Astrocyte of the spinal cord (primary cell): Measurements from ENCODE around the gene ZNF878.
A peak's percentile ranks its signal among the peaks of the same experiment; 100 is the strongest.

Source experiments
- DNase-seq: peaks from one replicate; pipeline ENCODE4 v3.0.0; 2011; ENCODE audit warnings: low read depth, low spot score
- H3K4me3 ChIP-seq: 2 replicates; pipeline ENCODE4 v1.5.1; 2011; ENCODE audit warnings: low read depth, mild to moderate bottlenecking, low read length, moderate library complexity
- in situ Hi-C: cut with HindIII; loops from 2 replicates; pipeline ENCODE4 v1.10.0; 2017; ENCODE audit warnings: low sequenced_read_pairs
- TF ChIP-seq, protein P1 (sequence below): IDR thresholded peaks from 2 replicates; pipeline ENCODE4 v1.5.1; 2012; ENCODE audit warnings: low read depth, mild to moderate bottlenecking, low read length, inconsistent platforms

Gene ZNF878

GRCh38 chr19:12034620-12035019 lies 18.1 kb downstream of the ZNF878 start:
- DNase-seq: no peak
- TF ChIP-seq, protein P1, sequence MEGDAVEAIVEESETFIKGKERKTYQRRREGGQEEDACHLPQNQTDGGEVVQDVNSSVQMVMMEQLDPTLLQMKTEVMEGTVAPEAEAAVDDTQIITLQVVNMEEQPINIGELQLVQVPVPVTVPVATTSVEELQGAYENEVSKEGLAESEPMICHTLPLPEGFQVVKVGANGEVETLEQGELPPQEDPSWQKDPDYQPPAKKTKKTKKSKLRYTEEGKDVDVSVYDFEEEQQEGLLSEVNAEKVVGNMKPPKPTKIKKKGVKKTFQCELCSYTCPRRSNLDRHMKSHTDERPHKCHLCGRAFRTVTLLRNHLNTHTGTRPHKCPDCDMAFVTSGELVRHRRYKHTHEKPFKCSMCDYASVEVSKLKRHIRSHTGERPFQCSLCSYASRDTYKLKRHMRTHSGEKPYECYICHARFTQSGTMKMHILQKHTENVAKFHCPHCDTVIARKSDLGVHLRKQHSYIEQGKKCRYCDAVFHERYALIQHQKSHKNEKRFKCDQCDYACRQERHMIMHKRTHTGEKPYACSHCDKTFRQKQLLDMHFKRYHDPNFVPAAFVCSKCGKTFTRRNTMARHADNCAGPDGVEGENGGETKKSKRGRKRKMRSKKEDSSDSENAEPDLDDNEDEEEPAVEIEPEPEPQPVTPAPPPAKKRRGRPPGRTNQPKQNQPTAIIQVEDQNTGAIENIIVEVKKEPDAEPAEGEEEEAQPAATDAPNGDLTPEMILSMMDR: no peak
- H3K4me3 ChIP-seq: peak overlapping the region; percentile 87
- in situ Hi-C loops: no loop called here

DNA sequence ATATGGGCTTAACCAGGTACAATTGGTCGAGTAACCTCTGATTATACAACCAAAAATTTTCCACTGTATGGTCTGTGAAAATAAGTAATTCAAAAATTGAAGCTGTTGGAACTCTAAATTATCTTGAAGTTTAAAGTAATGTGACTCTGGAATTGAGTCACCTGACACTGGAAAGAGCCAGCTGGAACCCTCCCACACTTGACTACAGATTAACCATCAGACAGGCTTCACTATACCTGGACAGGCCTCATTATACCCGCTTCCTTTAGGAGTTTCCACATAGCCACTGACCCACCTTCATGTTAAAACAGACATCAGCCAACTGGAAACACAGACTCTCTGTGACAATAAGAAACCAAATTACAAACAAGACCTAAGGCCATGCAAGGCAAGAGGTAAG lies 18.6 kb downstream of the ZNF878 start:
- peak overlapping the region; percentile 87 for H3K4me3 ChIP-seq
- TF ChIP-seq, protein P1: no peak
- in situ Hi-C loops: no loop called here
- DNase-seq: no peak

DNA sequence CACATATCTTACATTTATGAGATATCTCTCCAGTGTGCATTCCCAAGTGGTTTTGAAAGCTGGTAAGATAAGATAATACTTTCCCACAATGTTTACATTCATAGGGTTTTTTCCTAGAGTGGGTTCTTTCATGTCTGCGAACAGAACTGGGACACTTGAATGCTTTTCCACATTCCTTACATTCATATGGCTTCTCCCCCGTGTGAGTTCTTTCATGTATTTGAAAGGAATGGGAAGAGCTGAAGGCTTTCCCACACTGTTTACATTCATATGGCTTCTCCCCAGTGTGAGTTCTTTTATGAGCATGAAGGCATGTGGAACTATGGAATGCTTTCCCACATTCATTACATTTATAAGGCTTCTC lies 37.0 kb downstream of the ZNF878 start:
- no peak overlapping the region for H3K4me3 ChIP-seq
- DNase-seq: no peak
- TF ChIP-seq, protein P1: no peak
- in situ Hi-C loops: no loop called here

- no peak for DNase-seq
- TF ChIP-seq, protein P1: no peak
- H3K4me3 ChIP-seq: no peak overlapping the region
- in situ Hi-C loops: no loop called here
Observed at GRCh38 chr19:12015015-12015752, 37.6 kb downstream of the ZNF878 start.

- H3K4me3 ChIP-seq: no peak overlapping the region
- DNase-seq: peak; percentile 42
- TF ChIP-seq, protein P1: no peak
- in situ Hi-C loops: no loop called here
Observed at GRCh38 chr19:12000152-12000981, 52.4 kb downstream of the ZNF878 start.

DNA sequence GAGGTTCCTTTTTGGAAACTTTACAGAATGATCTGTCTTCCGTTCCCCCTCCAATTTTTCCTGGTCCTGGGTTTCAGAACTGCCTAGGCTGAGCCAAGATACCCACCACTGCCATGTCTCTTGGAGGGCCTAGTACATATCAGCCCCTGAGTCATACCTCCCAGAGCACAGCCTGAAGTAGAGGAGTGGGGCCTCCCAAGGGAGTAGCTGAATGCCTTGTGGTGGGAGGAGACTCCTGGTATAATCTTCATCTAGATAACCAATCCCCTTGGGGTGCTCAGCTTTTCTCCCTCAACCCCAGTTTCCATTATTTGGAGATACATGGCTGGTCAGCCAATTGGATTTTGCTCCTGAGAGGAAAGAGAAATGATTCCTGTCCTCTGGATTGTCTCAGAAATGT lies 57.6 kb downstream of the ZNF878 start:
- TF ChIP-seq, protein P1: no peak
- H3K4me3 ChIP-seq: no peak overlapping the region
- no peak for DNase-seq
- in situ Hi-C loops: no loop called here
